Measurements from ENCODE around the gene MBD6.

GRCh38 chr12:57528831-57529555 is 6.4 kb downstream of the MBD6 start:
- no peak for TF ChIP-seq CTCF (IDR thresholded peaks at IDR 0.05)
- no peak for TF ChIP-seq POLR2A (IDR thresholded peaks at IDR 0.05)

Measured in Peyer's patch (tissue), 4 donors.